ENCODE measurements around the gene GAD1. TPM values are rescaled to one million over a fixed set of nuclear protein-coding genes. Genes with fewer than 3 reads are reported as not detected.

The GAD1 gene
- total RNA-seq, 5 donors from 2014 or later (not counting 1 experiment from before 2014, with no cell fraction given) = 0.09 TPM; not detected in 4

DNA sequence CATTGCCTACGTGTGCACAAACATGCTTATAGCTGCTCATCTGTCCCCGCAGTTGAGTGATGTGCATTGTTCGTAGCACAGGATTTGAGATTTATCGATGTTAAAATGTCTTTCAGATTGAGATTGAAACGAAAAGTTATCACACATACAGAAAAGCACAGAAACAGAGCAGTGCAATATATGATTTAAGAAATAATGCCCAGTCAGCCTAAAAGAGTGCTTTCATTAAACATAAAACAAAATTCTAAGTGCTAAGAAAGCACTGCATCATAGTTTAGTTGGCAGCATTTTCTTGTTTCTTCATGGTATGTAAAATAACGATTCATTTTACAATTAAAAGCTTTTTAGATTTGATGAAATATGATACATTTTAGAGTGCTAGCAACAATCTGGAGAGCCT is 80.4 kb downstream of the GAD1 start:
- Histone ChIP-seq H3K9me3 (no peaks in the 10 kb centered on the region), H3K27me3 (replicated peaks in 1 of 2; ENCODE audit: control insufficient read depth in 2 of 2, extremely low read depth in 1 of 2, insufficient read depth in 2 of 2, low read length in 1 of 2) (peaks cover 0 to 5% of the 10 kb centered on the region in 2 experiments), H3K27ac (ENCODE audit: low read length) (no peak overlapping the region), H3K36me3 (ENCODE audit: control insufficient read depth in 2 of 2, extremely low read depth in 1 of 2, insufficient read depth in 1 of 2, low read length in 1 of 2) (no peaks in the 10 kb centered on the region), H3K4me3 (ENCODE audit: control insufficient read depth in 1 of 2, extremely low read depth in 1 of 2, low read length in 1 of 2) (no peak overlapping the region), H3K4me1 (ENCODE audit: control insufficient read depth in 1 of 2, extremely low read depth in 1 of 2, insufficient read depth in 2 of 2, low read length in 2 of 2) (no peaks in the 10 kb centered on the region)
- no peak overlapping the region for H3K27ac Mint-ChIP-seq
- H3K4me3 Mint-ChIP-seq = no peak overlapping the region
- no CpG with 5 or more reads among the region's 6 CpGs for WGBS (ENCODE audit: insufficient coverage)
- H3K27me3 Mint-ChIP-seq = peaks cover 7 to 12% of the 10 kb centered on the region in 2 donors
- POLR2A ChIA-PET = no interaction called here
- H3K36me3 Mint-ChIP-seq = no peaks in the 10 kb centered on the region
- no peaks in the 10 kb centered on the region for H3K9me3 Mint-ChIP-seq
- CTCF ChIA-PET = no interaction called here
- H3K4me1 Mint-ChIP-seq = no peaks in the 10 kb centered on the region
- DNase-seq = no peak
- no peak for ATAC-seq (replicated peaks in 1 of 4)

DNA sequence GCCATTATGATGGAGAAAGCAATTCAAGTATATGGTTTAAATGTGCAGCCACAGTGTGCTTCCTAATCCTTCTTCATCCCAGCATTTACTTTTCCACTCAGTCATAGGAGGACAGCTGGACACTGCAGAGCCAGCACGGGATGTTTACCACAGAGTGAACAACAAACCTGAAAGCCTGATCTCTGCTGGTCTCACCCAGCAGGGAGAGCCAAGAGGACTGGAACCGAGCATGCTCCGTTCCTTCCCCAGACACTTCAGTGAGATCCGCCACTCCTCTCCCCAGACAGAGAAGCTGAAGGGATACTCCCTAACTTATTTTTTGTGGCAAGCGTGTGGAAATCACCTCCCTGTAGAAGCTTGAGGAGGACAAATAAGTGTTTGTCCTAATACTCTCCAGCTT is 89.2 kb downstream of the GAD1 start:
- Mint-ChIP-seq H3K27me3 (peaks cover 7 to 9% of the 10 kb centered on the region in 2 donors), H3K4me1 (no peaks in the 10 kb centered on the region), H3K36me3 (no peaks in the 10 kb centered on the region), H3K4me3 (no peak overlapping the region), H3K9me3 (peaks cover 5 to 23% (median 16%) of the 10 kb centered on the region in 3 donors), H3K27ac (no peak overlapping the region)
- peaks cover 0 to 13% of the 10 kb centered on the region in 2 experiments for H3K27me3 ChIP-seq (replicated peaks in 1 of 2; ENCODE audit: control insufficient read depth in 2 of 2, extremely low read depth in 1 of 2, insufficient read depth in 2 of 2, low read length in 1 of 2)
- no peak overlapping the region for H3K4me3 ChIP-seq (ENCODE audit: control insufficient read depth in 1 of 2, extremely low read depth in 1 of 2, low read length in 1 of 2)
- H3K27ac ChIP-seq (ENCODE audit: low read length) = no peak overlapping the region
- no peaks in the 10 kb centered on the region for H3K9me3 ChIP-seq
- WGBS (ENCODE audit: insufficient coverage) = 83% methylated on average over 2 of the region's 5 CpGs
- ChIA-PET CTCF (no interaction called here), POLR2A (interaction anchor here in 1 of 2 donors (0.6 kb wide), 1 partner anchor 1315 kb away, joined by 3 read pairs; no protein-coding TSS in a partner anchor)
- H3K4me1 ChIP-seq (ENCODE audit: control insufficient read depth in 1 of 2, extremely low read depth in 1 of 2, insufficient read depth in 2 of 2, low read length in 2 of 2) = no peaks in the 10 kb centered on the region
- no peaks in the 10 kb centered on the region for H3K36me3 ChIP-seq (ENCODE audit: control insufficient read depth in 2 of 2, extremely low read depth in 1 of 2, insufficient read depth in 1 of 2, low read length in 1 of 2)
- ATAC-seq (replicated peaks in 1 of 4) (no peak), DNase-seq (no peak)

Other genes starting within 250 kb of the GAD1 start
- gene SP5, start 101.5 kb upstream of the GAD1 start, total RNA-seq = not detected
- gene ERICH2, start 46.5 kb upstream of the GAD1 start, total RNA-seq = not detected
- 10 to 100 TPM; 61.6 to 81.1 (median 71.0) TPM for gene GORASP2, start 112.4 kb downstream of the GAD1 start, total RNA-seq